Transverse colon (tissue), 4 donors: ENCODE results near the gene CCDC83.

Experiments
- POLR2AphosphoS5 ChIP-seq, 3 donors: sonication (generic); formaldehyde crosslinking; IDR thresholded peaks; one replicate each; pipeline ENCODE4 v1.6.1; 2016; ENCODE audit warnings: antibody characterized with exemption in 3 of 3
- TF ChIP-seq, protein P1 (sequence below), 5 experiments: fragments of 200-600 bp in 3 of 5; fragments of 450-650 bp in 2 of 5; sonication (generic) in 3 of 5; IDR thresholded peaks; 1 replicate in 2 of 5; 2 replicates in 3 of 5; pipeline ENCODE4 v1.5.1; 2016 to 2017; ENCODE audit warnings: antibody characterized with exemption in 5 of 5, inconsistent platforms in 3 of 5, mild to moderate bottlenecking in 2 of 5, moderate library complexity in 1 of 5

DNA sequence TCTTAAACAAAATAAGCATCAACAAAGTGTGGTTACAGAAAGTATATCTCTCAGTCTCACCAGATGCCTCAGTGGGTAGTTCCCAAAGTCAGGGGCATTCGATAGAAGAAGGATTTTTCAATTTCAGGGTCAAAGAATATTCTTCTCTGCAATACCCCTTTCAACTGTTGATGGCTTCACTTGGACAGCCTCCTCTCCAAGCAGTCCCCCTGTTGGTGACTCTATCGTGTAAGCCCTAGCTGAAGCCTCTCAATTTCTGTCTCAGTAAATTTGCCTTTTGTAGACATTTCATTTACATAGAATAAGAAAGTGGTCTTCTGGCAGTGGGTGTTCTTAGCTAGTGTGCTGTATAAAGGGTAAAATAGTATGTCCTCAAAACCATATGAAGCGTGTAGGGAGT lies 11.3 kb upstream of the CCDC83 start:
- TF ChIP-seq, protein P1, sequence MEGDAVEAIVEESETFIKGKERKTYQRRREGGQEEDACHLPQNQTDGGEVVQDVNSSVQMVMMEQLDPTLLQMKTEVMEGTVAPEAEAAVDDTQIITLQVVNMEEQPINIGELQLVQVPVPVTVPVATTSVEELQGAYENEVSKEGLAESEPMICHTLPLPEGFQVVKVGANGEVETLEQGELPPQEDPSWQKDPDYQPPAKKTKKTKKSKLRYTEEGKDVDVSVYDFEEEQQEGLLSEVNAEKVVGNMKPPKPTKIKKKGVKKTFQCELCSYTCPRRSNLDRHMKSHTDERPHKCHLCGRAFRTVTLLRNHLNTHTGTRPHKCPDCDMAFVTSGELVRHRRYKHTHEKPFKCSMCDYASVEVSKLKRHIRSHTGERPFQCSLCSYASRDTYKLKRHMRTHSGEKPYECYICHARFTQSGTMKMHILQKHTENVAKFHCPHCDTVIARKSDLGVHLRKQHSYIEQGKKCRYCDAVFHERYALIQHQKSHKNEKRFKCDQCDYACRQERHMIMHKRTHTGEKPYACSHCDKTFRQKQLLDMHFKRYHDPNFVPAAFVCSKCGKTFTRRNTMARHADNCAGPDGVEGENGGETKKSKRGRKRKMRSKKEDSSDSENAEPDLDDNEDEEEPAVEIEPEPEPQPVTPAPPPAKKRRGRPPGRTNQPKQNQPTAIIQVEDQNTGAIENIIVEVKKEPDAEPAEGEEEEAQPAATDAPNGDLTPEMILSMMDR (IDR thresholded peaks at IDR 0.05): no peak
- no peak for TF ChIP-seq POLR2AphosphoS5 (IDR thresholded peaks at IDR 0.05)
